Measurements from ENCODE around the gene KNL1.

- TF ChIP-seq CTCF (tag by site-specific recombination; IDR thresholded peaks at IDR 0.05) (no peak), PATZ1 (tag by site-specific recombination; IDR thresholded peaks at IDR 0.05) (peak; percentile 78), ZNF623 (tag by site-specific recombination; IDR thresholded peaks at IDR 0.05) (no peak), PRDM4 (tag by site-specific recombination; IDR thresholded peaks at IDR 0.05) (peak; percentile 30; the same call in 1 of the 2 replicates), ZNF274 (IDR thresholded peaks at IDR 0.05; ENCODE audit: low read length) (no peak), ZNF274 (tag by site-specific recombination; IDR thresholded peaks at IDR 0.05; ENCODE audit: borderline replicate concordance) (no peak), ZNF654 (tag by site-specific recombination; IDR thresholded peaks at IDR 0.05; ENCODE audit: low read depth) (no peak), ZNF501 (tag by site-specific recombination; IDR thresholded peaks at IDR 0.05) (peak; percentile 35; the same call in 1 of the 2 replicates), ZFP41 (tag by site-specific recombination; IDR thresholded peaks at IDR 0.05; ENCODE audit: borderline replicate concordance) (no peak)
Observed at GRCh38 chr15:40593588-40594428, at the start of gene KNL1.

Measured in HEK293 (cell line).